ENCODE results near the gene PRTN3. TPM values are rescaled to one million over a fixed set of nuclear protein-coding genes. Genes with fewer than 3 reads are reported as not detected.

PRTN3 gene
- total RNA-seq, 1 experiment from 2014 or later = not detected

DNA sequence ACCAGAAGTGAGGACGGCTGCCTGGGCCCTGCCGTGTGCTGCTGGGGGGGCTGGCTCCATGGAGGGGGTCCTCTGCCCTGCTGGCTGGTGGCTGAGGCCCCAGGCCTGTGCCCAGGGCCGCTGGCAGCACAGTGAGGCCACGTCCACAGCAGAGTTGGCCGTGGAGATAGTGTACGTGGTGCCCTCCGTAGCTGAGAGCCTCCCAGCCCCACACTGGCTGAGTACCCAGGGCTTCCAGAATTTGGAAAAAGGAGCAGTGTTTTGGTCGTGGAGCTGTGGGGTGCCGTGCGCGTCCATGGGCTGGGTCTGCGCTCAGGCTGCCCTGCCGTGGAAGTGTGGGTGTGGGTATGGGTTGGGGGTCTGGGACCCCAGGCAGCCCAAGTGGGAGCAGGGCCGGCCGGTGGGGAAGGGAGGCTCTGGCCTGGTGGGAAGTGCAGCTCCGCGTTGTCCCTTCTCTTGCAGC is 37.7 kb upstream of the PRTN3 start:
- DNase-seq (ENCODE audit: low read depth) = no peak

DNA sequence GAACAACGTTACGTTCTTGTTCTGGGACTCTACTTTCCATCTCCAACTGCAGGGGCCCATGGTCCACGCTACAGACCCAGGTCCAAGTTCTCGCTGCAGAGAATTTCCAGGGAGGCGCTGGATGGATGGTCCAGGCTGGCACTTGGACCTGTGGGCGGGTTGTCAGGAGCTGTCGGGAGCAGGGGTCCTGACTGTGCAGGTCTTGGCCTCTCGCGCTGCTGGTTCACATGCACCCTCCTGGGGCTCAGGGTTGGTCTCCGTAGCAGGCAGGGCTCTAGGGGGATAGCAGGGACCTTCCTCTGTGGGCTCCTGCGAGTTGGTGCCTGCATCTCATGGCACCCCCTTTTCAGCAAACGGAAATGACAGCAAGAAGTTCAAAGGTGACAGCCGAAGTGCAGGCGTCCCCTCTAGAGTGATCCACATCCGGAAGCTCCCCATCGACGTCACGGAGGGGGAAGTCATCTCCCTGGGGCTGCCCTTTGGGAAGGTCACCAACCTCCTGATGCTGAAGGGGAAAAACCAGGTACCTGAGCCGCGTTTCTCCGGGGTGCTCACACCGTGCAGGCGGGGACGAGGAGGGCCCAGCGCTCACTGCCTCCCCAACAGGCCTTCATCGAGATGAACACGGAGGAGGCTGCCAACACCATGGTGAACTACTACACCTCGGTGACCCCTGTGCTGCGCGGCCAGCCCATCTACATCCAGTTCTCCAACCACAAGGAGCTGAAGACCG is 36.9 kb upstream of the PRTN3 start:
- no peak for DNase-seq (ENCODE audit: low read depth)

- DNase-seq (ENCODE audit: low read depth) = no peak
Observed at GRCh38 chr19:804419-805165, 36.2 kb upstream of the PRTN3 start.

GRCh38 chr19:805166-805551 is 35.6 kb upstream of the PRTN3 start:
- no peak for DNase-seq (ENCODE audit: low read depth)

GRCh38 chr19:805600-806550 is 34.9 kb upstream of the PRTN3 start:
- no peak for DNase-seq (ENCODE audit: low read depth)

DNA sequence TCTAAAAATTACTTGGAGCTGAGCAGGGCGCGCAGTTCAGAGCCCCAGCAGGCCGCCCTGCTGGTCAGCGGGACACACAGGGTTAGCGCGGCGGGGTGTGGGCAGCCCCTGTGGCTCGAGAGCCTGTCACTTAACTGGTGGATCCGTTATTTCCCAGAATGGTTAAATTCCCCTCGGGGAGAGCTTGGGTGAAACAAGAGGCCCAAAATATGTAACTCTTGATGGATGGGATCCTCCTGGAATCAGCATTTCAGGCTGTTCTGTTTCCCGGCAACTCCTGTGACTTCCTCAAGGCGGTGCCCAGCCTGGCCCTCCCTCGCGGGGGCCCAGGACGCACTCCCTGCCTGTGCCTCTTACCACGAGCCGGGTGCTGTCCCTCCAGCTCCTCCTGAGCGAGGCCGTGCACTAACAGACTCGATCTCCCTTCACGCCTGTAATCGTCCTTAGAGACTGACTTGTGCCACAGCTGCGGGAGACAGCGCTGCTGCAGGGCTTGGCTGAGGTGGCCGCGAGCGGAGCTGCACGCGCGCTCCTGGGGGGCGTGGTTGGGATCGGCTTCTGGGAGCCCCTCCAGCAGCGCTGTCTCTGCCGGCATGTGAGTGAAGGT is 33.9 kb upstream of the PRTN3 start:
- DNase-seq (ENCODE audit: low read depth) = no peak

GRCh38 chr19:807627-808422 is 33.0 kb upstream of the PRTN3 start:
- no peak for DNase-seq (ENCODE audit: low read depth)

GRCh38 chr19:808423-808775 is 32.4 kb upstream of the PRTN3 start:
- no peak for DNase-seq (ENCODE audit: low read depth)

DNA sequence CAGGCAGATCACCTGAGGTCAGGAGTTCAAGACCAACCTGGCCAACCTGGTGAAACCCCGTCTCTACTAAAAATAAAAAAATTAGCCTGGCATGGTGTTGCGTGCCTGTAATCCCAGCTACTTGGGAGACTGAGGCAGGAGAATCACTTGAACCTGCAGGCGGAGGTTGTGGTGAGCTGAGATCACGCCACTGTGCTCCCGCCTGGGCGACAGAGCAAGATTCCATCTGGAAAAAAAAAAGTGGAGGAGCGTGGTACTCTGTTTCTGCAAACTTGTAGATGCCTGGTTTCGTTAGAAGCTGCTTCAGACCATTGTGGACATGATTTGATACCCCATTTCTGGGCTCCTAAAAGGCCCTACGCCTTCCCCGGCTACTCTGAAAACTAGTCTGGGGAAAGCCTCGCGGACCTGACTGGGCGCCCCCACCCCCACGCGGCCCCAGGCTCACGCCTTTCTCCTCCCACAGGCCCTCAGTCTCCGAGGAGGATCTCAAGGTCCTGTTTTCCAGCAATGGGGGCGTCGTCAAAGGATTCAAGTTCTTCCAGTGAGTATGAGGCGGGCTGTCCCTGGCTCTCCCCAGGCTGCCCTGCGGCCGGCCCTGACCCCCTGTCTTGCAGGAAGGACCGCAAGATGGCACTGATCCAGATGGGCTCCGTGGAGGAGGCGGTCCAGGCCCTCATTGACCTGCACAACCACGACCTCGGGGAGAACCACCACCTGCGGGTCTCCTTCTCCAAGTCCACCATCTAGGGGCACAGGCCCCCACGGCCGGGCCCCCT is 30.5 kb upstream of the PRTN3 start:
- DNase-seq (ENCODE audit: low read depth) = no peak

DNA sequence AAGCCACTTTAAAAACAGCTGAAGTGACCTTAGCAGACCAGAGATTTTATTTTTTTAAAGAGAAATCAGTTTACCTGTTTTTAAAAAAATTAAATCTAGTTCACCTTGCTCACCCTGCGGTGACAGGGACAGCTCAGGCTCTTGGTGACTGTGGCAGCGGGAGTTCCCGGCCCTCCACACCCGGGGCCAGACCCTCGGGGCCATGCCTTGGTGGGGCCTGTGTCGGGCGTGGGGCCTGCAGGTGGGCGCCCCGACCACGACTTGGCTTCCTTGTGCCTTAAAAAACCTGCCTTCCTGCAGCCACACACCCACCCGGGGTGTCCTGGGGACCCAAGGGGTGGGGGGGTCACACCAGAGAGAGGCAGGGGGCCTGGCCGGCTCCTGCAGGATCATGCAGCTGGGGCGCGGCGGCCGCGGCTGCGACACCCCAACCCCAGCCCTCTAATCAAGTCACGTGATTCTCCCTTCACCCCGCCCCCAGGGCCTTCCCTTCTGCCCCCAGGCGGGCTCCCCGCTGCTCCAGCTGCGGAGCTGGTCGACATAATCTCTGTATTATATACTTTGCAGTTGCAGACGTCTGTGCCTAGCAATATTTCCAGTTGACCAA is 29.8 kb upstream of the PRTN3 start:
- DNase-seq (ENCODE audit: low read depth) = no peak

DNA sequence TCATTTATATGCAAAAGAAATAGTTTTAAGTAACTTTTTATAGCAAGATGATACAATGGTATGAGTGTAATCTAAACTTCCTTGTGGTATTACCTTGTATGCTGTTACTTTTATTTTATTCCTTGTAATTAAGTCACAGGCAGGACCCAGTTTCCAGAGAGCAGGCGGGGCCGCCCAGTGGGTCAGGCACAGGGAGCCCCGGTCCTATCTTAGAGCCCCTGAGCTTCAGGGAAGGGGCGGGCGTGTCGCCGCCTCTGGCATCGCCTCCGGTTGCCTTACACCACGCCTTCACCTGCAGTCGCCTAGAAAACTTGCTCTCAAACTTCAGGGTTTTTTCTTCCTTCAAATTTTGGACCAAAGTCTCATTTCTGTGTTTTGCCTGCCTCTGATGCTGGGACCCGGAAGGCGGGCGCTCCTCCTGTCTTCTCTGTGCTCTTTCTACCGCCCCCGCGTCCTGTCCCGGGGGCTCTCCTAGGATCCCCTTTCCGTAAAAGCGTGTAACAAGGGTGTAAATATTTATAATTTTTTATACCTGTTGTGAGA is 29.2 kb upstream of the PRTN3 start:
- DNase-seq (ENCODE audit: low read depth) = no peak

- DNase-seq (ENCODE audit: low read depth) = no peak
Observed at GRCh38 chr19:812049-812746, 28.6 kb upstream of the PRTN3 start.

GRCh38 chr19:812747-813218 is 28.0 kb upstream of the PRTN3 start:
- no peak for DNase-seq (ENCODE audit: low read depth)

GRCh38 chr19:813219-814151 is 27.3 kb upstream of the PRTN3 start:
- DNase-seq (ENCODE audit: low read depth) = no peak

GRCh38 chr19:814152-815078 is 26.4 kb upstream of the PRTN3 start:
- no peak for DNase-seq (ENCODE audit: low read depth)

DNA sequence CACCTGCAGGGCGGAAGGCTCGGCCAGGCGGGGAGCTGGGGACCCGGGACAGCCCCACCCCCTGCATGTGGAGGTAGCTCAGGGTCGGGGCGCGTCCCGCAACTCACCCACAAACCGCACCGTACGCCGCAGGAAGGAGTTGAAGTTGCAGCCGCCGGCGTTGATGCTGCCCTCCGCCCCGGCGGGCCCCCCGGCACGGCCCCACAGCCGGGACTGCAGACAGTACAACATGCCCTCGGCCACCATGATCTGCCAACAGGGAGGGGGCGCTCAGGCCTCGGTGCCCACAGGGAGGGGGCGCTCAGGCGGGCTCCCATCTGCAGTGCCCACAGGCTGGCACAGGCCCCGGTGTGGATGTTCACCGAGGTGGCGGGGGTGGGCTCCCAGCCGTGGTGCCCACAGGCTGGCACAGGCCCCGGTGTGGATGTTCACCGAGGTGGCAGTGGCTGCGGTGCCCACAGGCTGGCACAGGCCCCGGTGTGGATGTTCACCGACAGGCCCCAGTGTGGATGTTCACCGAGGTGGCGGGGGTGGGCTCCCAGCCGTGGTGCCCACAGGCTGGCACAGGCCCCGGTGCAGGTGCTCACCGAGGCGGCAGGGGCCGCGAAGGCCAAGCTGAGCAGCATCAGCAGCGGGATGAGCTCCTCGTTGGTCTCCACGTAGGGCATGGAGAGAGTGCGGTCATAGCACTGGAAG is 25.6 kb upstream of the PRTN3 start:
- no peak for DNase-seq (ENCODE audit: low read depth)

All from M059J (cell line).